Measurements from ENCODE around the gene TAF5. TPM values are rescaled to one million over a fixed set of nuclear protein-coding genes. Genes with fewer than 3 reads are reported as not detected.
A peak's percentile ranks its signal among the peaks of the same experiment; 100 is the strongest.
"Not testable (repeated sequence)": the region's sequence is repeated elsewhere in the genome, so short reads cannot be mapped to it uniquely, and the experiment has no call there.

The TAF5 gene
- total RNA-seq, 1 experiment from 2014 or later: 7.0 TPM

- no peak overlapping the region for H3K4me3 ChIP-seq (ENCODE audit: low read length)
- no peaks in the 10 kb centered on the region for H4K20me1 ChIP-seq (ENCODE audit: low read length)
- no peak overlapping the region for H3K9ac ChIP-seq (ENCODE audit: low read length)
- H3K9me2 ChIP-seq (replicated peaks; ENCODE audit: low read length): no peaks in the 10 kb centered on the region
- ChIA-PET POLR2A (ENCODE audit: unreplicated experiment) (no interaction called here), CTCF (interaction anchor here (0.6 kb wide), 1 partner anchor 53 kb away, joined by 3 read pairs; no protein-coding TSS in a partner anchor)
- H3K79me2 ChIP-seq (ENCODE audit: low read length): 0 out of 2 replicates have a peak, but pooled peaks cover 5% of the 10 kb centered on the region
- BruUV-seq (replicated peaks): no TSS peak
- TF ChIP-seq EZH2 (IDR thresholded peaks at IDR 0.05; ENCODE audit: low read length, unreplicated experiment): no peak
- TF ChIP-seq CTCF (conservative IDR thresholded peaks at IDR 0.05; ENCODE audit: low read depth, low read length): no peak
- no peak for TF ChIP-seq EZH2phosphoT487 (IDR thresholded peaks at IDR 0.05; ENCODE audit: borderline replicate concordance, low read length)
- H3F3A ChIP-seq (ENCODE audit: low read length, unreplicated experiment): no peaks in the 10 kb centered on the region
- DNase-seq (no peak), ATAC-seq (no peak)
- H3K27ac ChIP-seq (ENCODE audit: low read length): no peak overlapping the region
- H3K36me3 ChIP-seq (ENCODE audit: low read depth, low read length): no peaks in the 10 kb centered on the region
- no peaks in the 10 kb centered on the region for H3K9me3 ChIP-seq (ENCODE audit: low read length)
- no peak overlapping the region for H3K4me2 ChIP-seq (ENCODE audit: low read length)
- peaks cover 4% of the 10 kb centered on the region; the same call in 1 of the 2 replicates for H3K4me1 ChIP-seq (ENCODE audit: insufficient read depth, low read length)
- H2AFZ ChIP-seq (ENCODE audit: low read length): no peak overlapping the region
- intact Hi-C loops (cut with micrococcal nuclease): no loop called here
- H3K27me3 ChIP-seq (ENCODE audit: low read length): no peaks in the 10 kb centered on the region
Measured at GRCh38 chr10:103355906-103356599, 11.7 kb upstream of the TAF5 start.

GRCh38 chr10:103359493-103359892, 8.3 kb upstream of the TAF5 start:
- H3K4me3 ChIP-seq (ENCODE audit: low read length); H3K4me1 ChIP-seq (ENCODE audit: insufficient read depth, low read length); H3K36me3 ChIP-seq (ENCODE audit: low read depth, low read length); H4K20me1 ChIP-seq (ENCODE audit: low read length); H3K79me2 ChIP-seq (ENCODE audit: low read length); intact Hi-C loops (cut with micrococcal nuclease); H3K27me3 ChIP-seq (ENCODE audit: low read length); ATAC-seq; BruUV-seq (replicated peaks); POLR2A ChIA-PET (ENCODE audit: unreplicated experiment); H3K4me2 ChIP-seq (ENCODE audit: low read length); H2AFZ ChIP-seq (ENCODE audit: low read length); CTCF ChIA-PET; H3F3A ChIP-seq (ENCODE audit: low read length, unreplicated experiment); H3K9me3 ChIP-seq (ENCODE audit: low read length); H3K9ac ChIP-seq (ENCODE audit: low read length); DNase-seq; H3K27ac ChIP-seq (ENCODE audit: low read length); H3K9me2 ChIP-seq (replicated peaks; ENCODE audit: low read length): not testable (repeated sequence)

- not testable (repeated sequence) for H3K36me3 ChIP-seq (ENCODE audit: low read depth, low read length)
Measured at GRCh38 chr10:103360791-103361190, 7.0 kb upstream of the TAF5 start.

GRCh38 chr10:103367379-103367781, 396 bp upstream of the TAF5 start:
- intact Hi-C loops (cut with micrococcal nuclease): no loop called here
- Histone ChIP-seq H3K79me2 (ENCODE audit: low read length) (peaks cover 36% of the 10 kb centered on the region), H3K36me3 (ENCODE audit: low read depth, low read length) (no peaks in the 10 kb centered on the region), H3K4me3 (ENCODE audit: low read length) (peak overlapping the region; percentile 93), H3K4me2 (ENCODE audit: low read length) (peak overlapping the region; percentile 95), H4K20me1 (ENCODE audit: low read length) (no peaks in the 10 kb centered on the region), H3K27me3 (ENCODE audit: low read length) (no peaks in the 10 kb centered on the region), H3F3A (ENCODE audit: low read length, unreplicated experiment) (no peaks in the 10 kb centered on the region), H3K9me3 (ENCODE audit: low read length) (no peaks in the 10 kb centered on the region), H3K9me2 (replicated peaks; ENCODE audit: low read length) (no peaks in the 10 kb centered on the region), H2AFZ (ENCODE audit: low read length) (peak overlapping the region; percentile 80), H3K27ac (ENCODE audit: low read length) (peak overlapping the region; percentile 59), H3K9ac (ENCODE audit: low read length) (peak overlapping the region; percentile 80), H3K4me1 (ENCODE audit: insufficient read depth, low read length) (peaks cover 20% of the 10 kb centered on the region)
- BruUV-seq (replicated peaks): TSS peak; percentile 99
- ChIA-PET POLR2A (ENCODE audit: unreplicated experiment) (no interaction called here), CTCF (no interaction called here)
- DNase-seq: no peak
- TF ChIP-seq EZH2 (IDR thresholded peaks at IDR 0.05; ENCODE audit: low read length, unreplicated experiment): no peak
- TF ChIP-seq EZH2phosphoT487 (IDR thresholded peaks at IDR 0.05; ENCODE audit: borderline replicate concordance, low read length): no peak
- TF ChIP-seq CTCF (conservative IDR thresholded peaks at IDR 0.05; ENCODE audit: low read depth, low read length): no peak
- no peak for ATAC-seq

More at GRCh38 chr10:103360791-103361190, 7.0 kb upstream of the TAF5 start:
- H2AFZ ChIP-seq (ENCODE audit: low read length); CTCF ChIA-PET; H3K4me3 ChIP-seq (ENCODE audit: low read length); H3K4me1 ChIP-seq (ENCODE audit: insufficient read depth, low read length); H3K27ac ChIP-seq (ENCODE audit: low read length); ATAC-seq; H4K20me1 ChIP-seq (ENCODE audit: low read length); H3K4me2 ChIP-seq (ENCODE audit: low read length); POLR2A ChIA-PET (ENCODE audit: unreplicated experiment); H3K9ac ChIP-seq (ENCODE audit: low read length); H3F3A ChIP-seq (ENCODE audit: low read length, unreplicated experiment); H3K9me2 ChIP-seq (replicated peaks; ENCODE audit: low read length); H3K79me2 ChIP-seq (ENCODE audit: low read length); BruUV-seq (replicated peaks); H3K9me3 ChIP-seq (ENCODE audit: low read length); intact Hi-C loops (cut with micrococcal nuclease); H3K27me3 ChIP-seq (ENCODE audit: low read length): not testable (repeated sequence)
- peak; percentile 51 for DNase-seq

Measured in PC-3 (cell line).